ENCODE data around the gene DLGAP1.
"Not testable (repeated sequence)": the region's sequence is repeated elsewhere in the genome, so short reads cannot be mapped to it uniquely, and the experiment has no call there.

The DLGAP1 gene

GRCh38 chr18:3592864-3593263 lies 862.2 kb downstream of the DLGAP1 start:
- DNase-seq, result no peak

GRCh38 chr18:3590096-3590630 lies 864.9 kb downstream of the DLGAP1 start:
- DNase-seq, result no peak

- no peak for DNase-seq
Observed at GRCh38 chr18:3585656-3586509, 869.2 kb downstream of the DLGAP1 start.

GRCh38 chr18:3584897-3585460 lies 870.1 kb downstream of the DLGAP1 start:
- DNase-seq, result no peak

- DNase-seq, result no peak
Observed at GRCh38 chr18:3584266-3584861, 870.7 kb downstream of the DLGAP1 start.

GRCh38 chr18:3583873-3584247 lies 871.2 kb downstream of the DLGAP1 start:
- no peak for DNase-seq

GRCh38 chr18:3583106-3583872 lies 871.8 kb downstream of the DLGAP1 start:
- not testable (repeated sequence) for DNase-seq

- DNase-seq, result no peak
Observed at GRCh38 chr18:3581890-3582289, 873.2 kb downstream of the DLGAP1 start.

- DNase-seq, result not testable (repeated sequence)
Observed at GRCh38 chr18:3580523-3581025, 874.5 kb downstream of the DLGAP1 start.

- DNase-seq, result no peak
Observed at GRCh38 chr18:3579701-3580100, 875.4 kb downstream of the DLGAP1 start.

GRCh38 chr18:3578621-3579020 lies 876.5 kb downstream of the DLGAP1 start:
- DNase-seq, result no peak

GRCh38 chr18:3577281-3577855 lies 877.7 kb downstream of the DLGAP1 start:
- DNase-seq, result no peak

GRCh38 chr18:3572761-3573160 lies 882.3 kb downstream of the DLGAP1 start:
- DNase-seq, result no peak

GRCh38 chr18:3566851-3567250 lies 888.3 kb downstream of the DLGAP1 start:
- no peak for DNase-seq

- DNase-seq, result no peak
Observed at GRCh38 chr18:3560755-3561154, 894.4 kb downstream of the DLGAP1 start.

- no peak for DNase-seq
Observed at GRCh38 chr18:3554811-3555427, 900.2 kb downstream of the DLGAP1 start.

GRCh38 chr18:3554091-3554601 lies 901.0 kb downstream of the DLGAP1 start:
- DNase-seq, result no peak

GRCh38 chr18:3552305-3552704 lies 902.8 kb downstream of the DLGAP1 start:
- DNase-seq, result no peak

- DNase-seq, result no peak
Observed at GRCh38 chr18:3547891-3548615, 907.1 kb downstream of the DLGAP1 start.

- no peak for DNase-seq
Observed at GRCh38 chr18:3546106-3546505, 909.0 kb downstream of the DLGAP1 start.

GRCh38 chr18:3544537-3544936 lies 910.6 kb downstream of the DLGAP1 start:
- no peak for DNase-seq

Measured in NCI-H1417 treated with DMSO at 0.1 percent for 48 hours (cell line).